ENCODE results near the gene COX7C.

COX7C gene

GRCh38 chr5:86623785-86624483 is 6.2 kb downstream of the COX7C start:
- H3K36me3 ChIP-seq (ENCODE audit: insufficient read depth, low read length), result peaks cover 34% of the 10 kb centered on the region
- no peak overlapping the region for H3K27ac ChIP-seq (ENCODE audit: low read length)
- ATAC-seq (ENCODE audit: insufficient read depth, low read depth) (peak; percentile 41; the same call in 2 of the 3 replicates), DNase-seq (no peak)
- no peaks in the 10 kb centered on the region for H3K9me3 ChIP-seq (ENCODE audit: insufficient read depth, low read length, severe bottlenecking)
- peaks cover 5% of the 10 kb centered on the region; the same call in 1 of the 2 replicates for H4K20me1 ChIP-seq (ENCODE audit: insufficient read depth, low read length)
- peaks cover 9% of the 10 kb centered on the region for H3K4me1 ChIP-seq (ENCODE audit: insufficient read depth, low read length)
- H3K4me2 ChIP-seq (ENCODE audit: insufficient read depth, low read length), result no peak overlapping the region
- peaks cover 10% of the 10 kb centered on the region; the same call in 1 of the 2 replicates for H3K79me2 ChIP-seq (ENCODE audit: insufficient read depth, low read length)
- no peak overlapping the region for H3K4me3 ChIP-seq (ENCODE audit: low read depth in 1 of 2, low read length in 2 of 2)
- H3K27me3 ChIP-seq (ENCODE audit: insufficient read depth, low read length, poor library complexity), result no peaks in the 10 kb centered on the region
- no peak overlapping the region for H3K9ac ChIP-seq (ENCODE audit: low read depth, low read length)
- H2AFZ ChIP-seq (ENCODE audit: low read depth, low read length), result no peak overlapping the region
- no peak for TF ChIP-seq EZH2 (IDR thresholded peaks at IDR 0.05; ENCODE audit: borderline replicate concordance, low read depth, low read length, severe bottlenecking)
- TF ChIP-seq CTCF (IDR thresholded peaks at IDR 0.05; ENCODE audit: borderline replicate concordance, extremely low read depth, low read length, poor library complexity, severe bottlenecking), result no peak

GRCh38 chr5:86625148-86625547 is 7.4 kb downstream of the COX7C start:
- peaks cover 21% of the 10 kb centered on the region for H3K36me3 ChIP-seq (ENCODE audit: insufficient read depth, low read length)
- H3K27ac ChIP-seq (ENCODE audit: low read length), result no peak overlapping the region
- H4K20me1 ChIP-seq (ENCODE audit: insufficient read depth, low read length), result no peaks in the 10 kb centered on the region
- no peak for ATAC-seq (ENCODE audit: insufficient read depth, low read depth)
- TF ChIP-seq CTCF (IDR thresholded peaks at IDR 0.05; ENCODE audit: borderline replicate concordance, extremely low read depth, low read length, poor library complexity, severe bottlenecking) (no peak), EZH2 (IDR thresholded peaks at IDR 0.05; ENCODE audit: borderline replicate concordance, low read depth, low read length, severe bottlenecking) (no peak)
- H3K9me3 ChIP-seq (ENCODE audit: insufficient read depth, low read length, severe bottlenecking), result no peaks in the 10 kb centered on the region
- no peak overlapping the region for H3K4me2 ChIP-seq (ENCODE audit: insufficient read depth, low read length)
- H3K4me1 ChIP-seq (ENCODE audit: insufficient read depth, low read length), result no peaks in the 10 kb centered on the region
- no peak for DNase-seq
- H3K9ac ChIP-seq (ENCODE audit: low read depth, low read length), result no peak overlapping the region
- H3K79me2 ChIP-seq (ENCODE audit: insufficient read depth, low read length), result no peaks in the 10 kb centered on the region; the same call in 1 of the 2 replicates
- H2AFZ ChIP-seq (ENCODE audit: low read depth, low read length), result no peak overlapping the region
- H3K4me3 ChIP-seq (ENCODE audit: low read depth in 1 of 2, low read length in 2 of 2), result no peak overlapping the region
- no peaks in the 10 kb centered on the region for H3K27me3 ChIP-seq (ENCODE audit: insufficient read depth, low read length, poor library complexity)

- ATAC-seq (ENCODE audit: insufficient read depth, low read depth), result no peak
- no peak overlapping the region for H3K4me3 ChIP-seq (ENCODE audit: low read depth in 1 of 2, low read length in 2 of 2)
- H3K36me3 ChIP-seq (ENCODE audit: insufficient read depth, low read length), result peaks cover 11% of the 10 kb centered on the region; the same call in 1 of the 2 replicates
- no peak overlapping the region for H3K9ac ChIP-seq (ENCODE audit: low read depth, low read length)
- no peaks in the 10 kb centered on the region for H4K20me1 ChIP-seq (ENCODE audit: insufficient read depth, low read length)
- DNase-seq, result no peak
- no peak for TF ChIP-seq CTCF (IDR thresholded peaks at IDR 0.05; ENCODE audit: borderline replicate concordance, extremely low read depth, low read length, poor library complexity, severe bottlenecking)
- TF ChIP-seq EZH2 (IDR thresholded peaks at IDR 0.05; ENCODE audit: borderline replicate concordance, low read depth, low read length, severe bottlenecking), result no peak
- no peak overlapping the region for H3K27ac ChIP-seq (ENCODE audit: low read length)
- H3K4me2 ChIP-seq (ENCODE audit: insufficient read depth, low read length), result no peak overlapping the region
- no peaks in the 10 kb centered on the region for H3K27me3 ChIP-seq (ENCODE audit: insufficient read depth, low read length, poor library complexity)
- H2AFZ ChIP-seq (ENCODE audit: low read depth, low read length), result no peak overlapping the region
- no peaks in the 10 kb centered on the region for H3K4me1 ChIP-seq (ENCODE audit: insufficient read depth, low read length)
- no peaks in the 10 kb centered on the region for H3K9me3 ChIP-seq (ENCODE audit: insufficient read depth, low read length, severe bottlenecking)
- H3K79me2 ChIP-seq (ENCODE audit: insufficient read depth, low read length), result no peaks in the 10 kb centered on the region
Measured at GRCh38 chr5:86626149-86626548, 8.4 kb downstream of the COX7C start.
